ENCODE data around the gene WNT9A. TPM values are rescaled to one million over a fixed set of nuclear protein-coding genes. Genes with fewer than 3 reads are reported as not detected.

Gene WNT9A
- total RNA-seq, 4 donors from 2014 or later: 0.72 to 2.5 (median 1.2) TPM

DNA sequence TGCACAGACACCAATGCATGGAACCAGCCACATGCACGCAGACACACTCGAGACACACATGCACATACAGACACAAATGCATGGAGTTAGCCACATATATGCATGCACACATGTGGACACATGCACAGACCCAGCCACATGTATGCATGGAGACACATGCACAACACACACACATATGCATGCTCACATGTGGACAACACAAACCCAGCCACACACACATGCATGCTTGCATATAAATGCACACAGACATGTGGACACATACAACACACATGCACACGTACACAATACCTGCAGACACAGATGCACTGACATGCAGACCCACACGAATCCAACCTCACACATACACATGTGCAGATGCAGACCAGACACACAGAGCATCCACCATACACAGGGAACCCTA, 31.1 kb downstream of the WNT9A start:
- 85 to 93% methylated on average over 4 of the region's 4 CpGs for WGBS, 2 donors
- TF ChIP-seq, protein P1, sequence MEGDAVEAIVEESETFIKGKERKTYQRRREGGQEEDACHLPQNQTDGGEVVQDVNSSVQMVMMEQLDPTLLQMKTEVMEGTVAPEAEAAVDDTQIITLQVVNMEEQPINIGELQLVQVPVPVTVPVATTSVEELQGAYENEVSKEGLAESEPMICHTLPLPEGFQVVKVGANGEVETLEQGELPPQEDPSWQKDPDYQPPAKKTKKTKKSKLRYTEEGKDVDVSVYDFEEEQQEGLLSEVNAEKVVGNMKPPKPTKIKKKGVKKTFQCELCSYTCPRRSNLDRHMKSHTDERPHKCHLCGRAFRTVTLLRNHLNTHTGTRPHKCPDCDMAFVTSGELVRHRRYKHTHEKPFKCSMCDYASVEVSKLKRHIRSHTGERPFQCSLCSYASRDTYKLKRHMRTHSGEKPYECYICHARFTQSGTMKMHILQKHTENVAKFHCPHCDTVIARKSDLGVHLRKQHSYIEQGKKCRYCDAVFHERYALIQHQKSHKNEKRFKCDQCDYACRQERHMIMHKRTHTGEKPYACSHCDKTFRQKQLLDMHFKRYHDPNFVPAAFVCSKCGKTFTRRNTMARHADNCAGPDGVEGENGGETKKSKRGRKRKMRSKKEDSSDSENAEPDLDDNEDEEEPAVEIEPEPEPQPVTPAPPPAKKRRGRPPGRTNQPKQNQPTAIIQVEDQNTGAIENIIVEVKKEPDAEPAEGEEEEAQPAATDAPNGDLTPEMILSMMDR (IDR thresholded peaks at IDR 0.05): no peak
- no peak for TF ChIP-seq POLR2A (IDR thresholded peaks at IDR 0.05)
- H3K4me3 ChIP-seq (ENCODE audit: low read depth, poor library complexity, severe bottlenecking): no peak overlapping the region
- intact Hi-C loops (cut with DNase I; ENCODE audit: low total_unique reads): no loop called here
- no peak for DNase-seq (ENCODE audit: low spot score in 2 of 2)

DNA sequence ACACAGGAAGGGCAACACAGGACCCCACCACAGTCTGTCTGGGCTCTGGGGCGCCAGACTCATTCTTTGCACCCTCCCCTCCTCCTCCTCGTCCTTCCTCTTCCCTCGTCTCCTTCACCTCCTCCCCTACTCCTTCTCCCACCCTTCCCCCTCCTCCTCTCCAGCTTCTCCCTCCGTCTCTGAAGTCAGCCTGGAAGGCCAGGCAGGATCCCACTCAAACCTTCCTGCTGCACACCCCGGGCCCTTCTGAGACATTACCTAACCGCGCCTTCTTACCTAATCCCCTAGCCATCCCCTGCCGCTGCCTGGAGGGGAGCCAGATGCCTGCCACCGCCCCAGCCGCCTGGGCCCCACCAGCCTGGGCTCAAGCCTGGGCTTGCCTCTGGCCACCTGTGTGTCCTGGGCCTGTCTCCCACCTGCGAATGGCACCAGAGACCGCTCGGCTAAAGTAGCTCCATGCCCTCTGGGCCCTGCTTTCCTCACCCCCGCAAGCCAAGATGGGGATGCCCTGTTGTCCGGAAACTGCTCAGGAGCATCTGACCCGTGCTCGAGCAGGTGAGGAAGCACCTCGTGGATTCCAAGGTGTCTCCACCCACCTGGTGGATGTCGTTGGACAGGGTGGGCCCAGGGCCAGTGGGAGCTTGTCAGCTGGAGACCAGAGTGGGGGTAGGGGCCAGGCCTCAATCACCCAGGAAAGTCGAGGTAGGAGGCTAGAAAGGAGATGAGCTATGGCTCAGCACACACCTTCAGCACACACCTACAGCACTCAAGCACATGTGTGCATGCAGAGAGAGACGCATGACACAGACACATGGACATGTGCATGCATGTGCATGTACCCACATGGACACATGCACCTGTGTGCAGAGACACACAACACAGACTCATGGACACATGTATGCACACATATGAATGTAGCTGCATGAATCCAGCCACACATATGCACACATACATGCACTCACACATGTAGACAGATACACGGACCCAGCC, 31.9 kb downstream of the WNT9A start:
- DNase-seq (ENCODE audit: low spot score in 2 of 2): no peak
- whole genome bisulfite sequencing, 2 donors: 52 to 54% methylated on average over 22 of the region's 22 CpGs
- H3K4me3 ChIP-seq (ENCODE audit: low read depth, poor library complexity, severe bottlenecking): no peak overlapping the region
- TF ChIP-seq POLR2A (IDR thresholded peaks at IDR 0.05): no peak
- TF ChIP-seq, protein P1 (IDR thresholded peaks at IDR 0.05): no peak
- intact Hi-C loops (cut with DNase I; ENCODE audit: low total_unique reads): no loop called here

DNA sequence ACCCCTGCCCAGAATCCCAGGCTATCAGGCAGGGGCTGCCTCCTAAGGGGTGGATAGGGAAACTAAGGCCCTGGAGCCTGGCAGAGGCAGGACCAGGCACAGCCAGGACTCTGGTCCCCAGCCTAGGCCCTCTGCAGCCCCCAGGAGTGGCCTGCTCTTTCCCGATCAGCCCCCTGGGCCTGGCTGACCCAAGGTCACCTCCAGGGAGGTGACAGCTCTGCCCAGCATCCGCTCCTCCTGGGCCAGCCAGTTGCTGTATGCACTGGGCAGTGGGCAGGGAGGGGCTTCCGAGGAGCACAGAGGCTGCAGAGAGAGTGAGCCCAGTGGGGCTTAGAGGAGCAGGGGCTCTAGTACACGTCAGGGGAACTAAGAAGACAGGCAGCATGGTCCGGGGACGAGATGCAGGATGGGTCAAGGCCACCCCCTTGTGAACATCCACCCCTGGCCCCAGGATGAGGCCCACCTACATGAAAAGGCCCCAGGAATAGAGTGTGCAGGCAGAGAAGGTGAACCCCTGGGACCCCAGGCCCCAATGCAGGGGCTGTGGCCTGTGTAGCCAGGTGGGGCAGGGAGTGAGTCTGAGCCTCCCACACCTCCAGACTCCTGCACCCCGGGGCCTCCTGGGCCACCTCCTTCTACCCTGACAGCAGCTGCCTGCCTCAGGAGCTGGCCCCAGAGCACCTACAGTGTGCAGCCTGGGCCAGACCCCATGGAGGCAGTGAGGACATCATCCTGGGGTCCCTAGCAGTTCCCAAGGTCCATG, 32.8 kb downstream of the WNT9A start:
- 78 to 92% methylated on average over 7 of the region's 7 CpGs for WGBS, 2 donors

DNA sequence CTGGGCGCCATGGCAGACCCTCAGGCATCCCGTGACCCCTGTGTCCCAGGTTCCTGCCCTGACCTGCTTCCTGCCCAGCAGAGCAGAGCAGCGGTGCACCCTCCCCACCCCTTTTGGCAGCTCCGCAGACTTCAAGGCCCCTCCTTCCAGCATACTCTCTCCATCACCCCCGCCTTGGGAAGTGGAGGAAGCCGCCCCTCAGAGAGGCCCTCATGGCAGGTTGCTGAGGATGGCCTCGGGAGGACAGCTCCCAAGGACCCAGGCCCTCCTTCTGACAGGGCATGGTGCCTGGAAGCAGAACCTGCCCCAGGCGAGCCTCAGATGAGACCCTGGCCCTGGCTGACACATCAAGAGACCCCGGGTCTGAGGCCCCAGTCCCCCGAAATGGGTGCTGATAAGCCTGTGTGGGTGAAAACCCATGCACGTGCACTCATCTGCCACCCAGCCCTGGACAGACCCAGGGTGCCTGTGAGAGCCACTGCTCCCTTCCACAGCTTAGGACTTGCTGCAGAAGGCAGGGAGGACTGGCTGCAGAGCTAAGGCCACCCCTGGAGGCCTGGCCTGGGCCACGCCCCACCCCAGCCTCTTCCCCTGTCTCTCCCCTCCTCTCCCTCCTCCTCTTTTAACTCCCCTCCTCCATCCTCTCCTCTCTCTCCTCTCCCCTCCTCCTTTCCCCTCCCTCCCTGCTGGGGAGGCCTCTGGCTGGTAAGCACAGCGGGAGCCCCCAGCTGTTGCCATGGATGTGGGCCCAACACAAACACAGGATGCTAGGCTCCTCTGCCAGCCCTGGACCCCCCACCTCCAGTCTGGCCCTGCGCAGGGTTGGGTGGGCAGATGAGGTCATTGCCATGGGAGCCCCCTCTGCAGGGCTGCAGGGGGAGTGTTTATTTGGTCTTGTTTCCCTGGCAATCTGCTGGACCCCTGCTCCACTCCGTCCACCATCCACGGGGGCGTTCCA, 33.7 kb downstream of the WNT9A start:
- WGBS, 2 donors: 73 to 82% methylated on average over 13 to 17 of the region's 17 CpGs
- intact Hi-C loops (cut with DNase I; ENCODE audit: low total_unique reads): no loop called here
- TF ChIP-seq, protein P1 (IDR thresholded peaks at IDR 0.05): no peak
- TF ChIP-seq POLR2A (IDR thresholded peaks at IDR 0.05): no peak
- DNase-seq (ENCODE audit: low spot score in 2 of 2): no peak
- H3K4me3 ChIP-seq (ENCODE audit: low read depth, poor library complexity, severe bottlenecking): no peak overlapping the region

More for the DNA sequence above, 32.8 kb downstream of the WNT9A start:
- DNase-seq (ENCODE audit: low spot score in 2 of 2): no peak
- intact Hi-C loops (cut with DNase I; ENCODE audit: low total_unique reads): no loop called here
- TF ChIP-seq POLR2A (IDR thresholded peaks at IDR 0.05): no peak
- TF ChIP-seq, protein P1 (IDR thresholded peaks at IDR 0.05): no peak
- no peak overlapping the region for H3K4me3 ChIP-seq (ENCODE audit: low read depth, poor library complexity, severe bottlenecking)

DNA sequence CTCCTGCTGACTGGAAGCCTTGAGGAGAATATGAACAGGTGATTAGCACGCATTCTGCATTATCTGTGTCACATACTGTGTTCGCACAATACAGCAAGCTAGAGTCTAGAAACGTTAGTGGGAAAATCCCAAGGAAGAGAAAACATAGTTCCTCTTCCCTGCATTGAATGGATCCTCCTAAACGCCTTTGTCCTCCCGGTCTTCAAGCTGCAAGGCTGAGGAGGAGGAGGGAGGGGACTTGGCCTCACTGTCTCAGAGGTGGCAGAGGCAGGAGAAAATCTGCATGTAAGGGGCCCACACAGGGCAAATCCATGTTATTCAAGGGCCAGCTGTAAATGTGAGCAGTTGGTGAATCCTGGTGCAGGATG, 34.4 kb downstream of the WNT9A start:
- 47 to 58% methylated on average over 5 of the region's 5 CpGs for WGBS, 2 donors
- intact Hi-C loops (cut with DNase I; ENCODE audit: low total_unique reads): no loop called here

More for the DNA sequence above, 34.4 kb downstream of the WNT9A start:
- TF ChIP-seq POLR2A (IDR thresholded peaks at IDR 0.05): no peak
- TF ChIP-seq, protein P1 (IDR thresholded peaks at IDR 0.05): no peak
- DNase-seq (ENCODE audit: low spot score in 2 of 2): no peak
- no peak overlapping the region for H3K4me3 ChIP-seq (ENCODE audit: low read depth, poor library complexity, severe bottlenecking)

All from lower leg skin (tissue), 4 donors.